K562 (cell line): ENCODE results near the gene AGR3. TPM values are rescaled to one million over a fixed set of nuclear protein-coding genes. Genes with fewer than 3 reads are reported as not detected.

Experiments
- ATAC-seq: fragments of 200-7000 bp; cut with Tn5 transposase; 3 replicates; pipeline ENCODE4 v1.9.1; 2020; ENCODE audit warnings: moderate library complexity
- BruUV-seq: library from RNA; stranded (reverse); fragments of 400-500 nt; replicated peaks from 2 replicates; lab custom pipeline; 2021; lab: Mats Ljungman, UMichigan
- CTCF ChIA-PET: fragments of 300-600 bp; formaldehyde crosslinking; extraction: SDS; loops from one replicate; lab custom pipeline; 2021; ENCODE audit warnings: low intra/inter-chr PET ratio; lab: Yijun Ruan, JAX
- POLR2A ChIA-PET: fragments of 300-600, 350-650 bp; sonication (Branson Sonifier 250); formaldehyde crosslinking; extraction: SDS; loops from one replicate; lab custom pipeline; 2021; ENCODE audit warnings: antibody characterized with exemption, inconsistent platforms; lab: Yijun Ruan, JAX
- DNase-seq, 4 experiments: peaks; one replicate each; pipeline versions ENCODE4 v3.0.0 to v3.0.0-alpha.2; 2011 to 2018; ENCODE audit warnings: low spot score in 3 of 4, mixed read lengths in 3 of 4; ENCODE audit errors: extremely low read depth in 1 of 4
- FAIRE-seq: peaks from 2 replicates; lab custom pipeline; 2011; peaks lifted over from hg19 to GRCh38; lab: Jason Lieb, UNC
- H2AFZ ChIP-seq: 2 replicates; pipeline ENCODE4 v1.6.0; 2011; ENCODE audit warnings: low read depth, low read length, control low read depth, inconsistent platforms
- H3K27ac ChIP-seq: fragments of 200-600 bp; 3 replicates; pipeline ENCODE4 v1.8.0; 2011; ENCODE audit warnings: low read depth, mild to moderate bottlenecking, control low read depth, inconsistent platforms, low read length, moderate library complexity, mixed read lengths; ENCODE audit errors: extremely low read depth
- H3K27me3 ChIP-seq, 2 experiments: fragments of 300-600 bp in 1 of 2; 2 replicates in 1 of 2; 3 replicates in 1 of 2; pipeline versions ENCODE4 v1.6.0 to v1.8.0; 2011; ENCODE audit warnings: inconsistent platforms in 2 of 2, low read length in 2 of 2, mild to moderate bottlenecking in 1 of 2, mixed read lengths in 1 of 2, moderate library complexity in 1 of 2; ENCODE audit not compliant: control insufficient read depth in 2 of 2, insufficient read depth in 2 of 2
- H3K36me3 ChIP-seq: fragments of 300-600 bp; 3 replicates; pipeline ENCODE4 v1.8.0; 2011; ENCODE audit warnings: mild to moderate bottlenecking, low read length, inconsistent platforms; ENCODE audit not compliant: control insufficient read depth, insufficient read depth
- H3K4me1 ChIP-seq, 2 experiments: fragments of 200-600 bp in 1 of 2; replicated peaks in 1 of 2; 2 replicates in 1 of 2; 3 replicates in 1 of 2; pipeline versions ENCODE4 v1.5.1 to v1.8.0; 2011; ENCODE audit warnings: inconsistent platforms in 2 of 2, low read length in 2 of 2, mild to moderate bottlenecking in 1 of 2, mixed read lengths in 1 of 2, moderate library complexity in 1 of 2; ENCODE audit not compliant: control insufficient read depth in 2 of 2, insufficient read depth in 2 of 2
- H3K4me2 ChIP-seq: 2 replicates; pipeline ENCODE4 v1.6.1; 2011; ENCODE audit warnings: low read length, control low read depth, inconsistent platforms, mixed read lengths; ENCODE audit not compliant: insufficient read depth
- H3K4me3 ChIP-seq: fragments of 200-600 bp; sonication (generic), shearing (Covaris generic); 2 replicates; pipeline ENCODE4 v1.5.1; 2016; ENCODE audit warnings: control low read depth, inconsistent platforms
- H3K79me2 ChIP-seq: fragments of 200-600 bp; 3 replicates; pipeline ENCODE4 v1.8.0; 2011; ENCODE audit warnings: low read length, inconsistent platforms; ENCODE audit not compliant: control insufficient read depth, insufficient read depth
- H3K9ac ChIP-seq, 2 experiments: 2 replicates each; pipeline versions ENCODE4 v1.6.0 to v1.6.1; 2011; ENCODE audit warnings: low read depth in 2 of 2, low read length in 2 of 2, control low read depth in 1 of 2, inconsistent platforms in 1 of 2, mild to moderate bottlenecking in 1 of 2, mixed read lengths in 1 of 2; ENCODE audit not compliant: insufficient read depth in 1 of 2
- H3K9me1 ChIP-seq: one replicate; pipeline ENCODE4 v1.6.0; 2011; ENCODE audit warnings: inconsistent platforms, mild to moderate bottlenecking, low read length, moderate library complexity; ENCODE audit not compliant: control insufficient read depth, insufficient read depth
- H3K9me3 ChIP-seq: replicated peaks from 2 replicates; pipeline ENCODE4 v1.5.1; 2011; ENCODE audit warnings: low read depth, low read length, inconsistent platforms; ENCODE audit not compliant: control insufficient read depth, insufficient read depth
- H4K20me1 ChIP-seq: replicated peaks from 2 replicates; pipeline ENCODE4 v1.6.1; 2011; ENCODE audit warnings: low read length, inconsistent platforms, mixed read lengths; ENCODE audit not compliant: control insufficient read depth, insufficient read depth
- ERF ChIP-seq: fragments of 450-650 bp; formaldehyde crosslinking; IDR thresholded peaks from 2 replicates; pipeline ENCODE4 v1.4.0; 2020; ENCODE audit warnings: mild to moderate bottlenecking, mixed read lengths
- GABPB2 ChIP-seq: fragments of 250-450 bp; sonication (Bioruptor Pico); conservative IDR thresholded peaks from 2 replicates; pipeline ENCODE4 v1.5.1; 2021; ENCODE audit warnings: mild to moderate bottlenecking
- GTF3C2 ChIP-seq: IDR thresholded peaks from 3 replicates; pipeline ENCODE4 v1.6.1; 2011; ENCODE audit warnings: borderline replicate concordance, mild to moderate bottlenecking, moderate library complexity; ENCODE audit not compliant: insufficient read length; ENCODE audit errors: extremely low read depth
- MYNN ChIP-seq, 2 experiments: sonication (generic); formaldehyde crosslinking in 1 of 2; IDR thresholded peaks; 2 replicates each; pipeline versions ENCODE4 v1.5.0 to v1.6.1; 2016 to 2020; ENCODE audit warnings: antibody characterized with exemption in 1 of 2, missing genetic modification reagents in 1 of 2
- NFXL1 ChIP-seq: fragments of 450-650 bp; formaldehyde crosslinking; IDR thresholded peaks from 2 replicates; pipeline ENCODE4 v1.4.0; 2021; ENCODE audit warnings: mild to moderate bottlenecking
- PHB2 ChIP-seq: fragments of 450-650 bp; IDR thresholded peaks from 2 replicates; pipeline ENCODE4 v1.6.1; 2017; ENCODE audit warnings: low read depth
- STAT5A ChIP-seq: IDR thresholded peaks from 2 replicates; pipeline ENCODE4 v1.6.1; 2012; ENCODE audit warnings: low read length, inconsistent platforms, borderline replicate concordance
- ZNF347 ChIP-seq: fragments of 450-650 bp; formaldehyde crosslinking; IDR thresholded peaks from 2 replicates; pipeline ENCODE4 v1.4.0; 2020; ENCODE audit warnings: low read depth, mild to moderate bottlenecking, moderate library complexity
- WGBS: fragments of 100-300 bp; shearing (Covaris generic); methylation state at CpG from one replicate; pipeline ENCODE4 v1.1.6; 2016; ENCODE audit warnings: low coverage, mixed read lengths; ENCODE audit not compliant: insufficient coverage; ENCODE audit errors: missing lambda C conversion rate; 5-methylcytosine and 5-hydroxymethylcytosine counted together
- in situ Hi-C: fragments of 300-500 bp; cut with MboI; formaldehyde crosslinking; loops from 4 replicates; pipeline ENCODE4 v1.15.0; 2018; ENCODE audit warnings: inconsistent platforms, mixed read lengths
- intact Hi-C: fragments of 100-400 bp; cut with micrococcal nuclease; formaldehyde crosslinking; loops from 2 replicates; pipeline ENCODE4 v1.14.2; 2022
- polyA plus RNA-seq, 8 experiments: library from polyadenylated mRNA; depleted of rRNA in 4 of 8; stranded (reverse) in 5 of 8; unstranded in 3 of 8; fragments of >200 nt; fragmentation: Nextera tagmentation in 2 of 8; fragmentation: Illumina TruSeq in 1 of 8; extraction: Ambion mirVana in 2 of 8; extraction: Trizol in 1 of 8; gene quantifications; 2 replicates each; pipeline versions ENCODE4 v1.2.1 to v1.2.3, GENCODE V29; 2011 to 2014; ENCODE audit warnings: inconsistent platforms in 1 of 8, missing spikeins in 1 of 8
- total RNA-seq, 7 experiments: library from RNA; depleted of rRNA in 6 of 7; stranded (reverse); fragments of >200 nt in 6 of 7; fragmentation: Illumina TruSeq in 2 of 7; extraction: Trizol in 2 of 7; gene quantifications; 2 replicates each; pipeline versions ENCODE4 v1.2.1 to v1.2.3, GENCODE V29; 2011 to 2021; ENCODE audit warnings: low replicate concordance in 1 of 7
- TF ChIP-seq, protein P1 (sequence below): fragments of 250-450 bp; sonication (Bioruptor Pico); IDR thresholded peaks from 2 replicates; pipeline ENCODE4 v1.5.0; 2022; ENCODE audit warnings: mild to moderate bottlenecking
- TF ChIP-seq, protein P2 (sequence below): fragments of 450-650 bp; formaldehyde crosslinking; IDR thresholded peaks from 2 replicates; pipeline ENCODE4 v1.4.0; 2022; ENCODE audit warnings: missing genetic modification characterization
- TF ChIP-seq, protein P3 (sequence below): fragments of 450-650 bp; IDR thresholded peaks from 2 replicates; pipeline ENCODE4 v1.6.1; 2016; ENCODE audit warnings: missing biosample characterization, missing genetic modification characterization

The AGR3 gene
- total and polyA plus RNA-seq, 9 of the 15 experiments (the other 6 are each of a cell fraction or from before 2014, with no cell fraction given): not detected

DNA sequence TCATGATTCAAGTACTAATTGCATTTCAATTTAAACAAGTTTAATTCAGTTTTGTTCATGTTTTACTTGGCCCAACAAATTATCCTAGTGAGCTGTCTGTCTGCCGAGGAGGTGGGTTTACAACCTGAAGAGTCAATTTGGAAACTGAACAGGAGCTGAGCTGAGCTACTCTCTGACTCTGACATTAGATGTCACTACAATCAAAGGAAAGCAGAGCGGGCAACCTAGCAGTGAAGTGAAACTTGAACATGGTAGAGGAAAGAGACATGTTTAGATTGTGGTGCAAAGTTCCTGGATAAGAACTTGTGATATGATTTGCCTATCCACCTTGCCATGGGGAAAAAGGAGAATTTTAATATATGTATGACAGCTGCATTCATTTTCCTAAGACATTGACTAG is 9.6 kb upstream of the AGR3 start (continued):
- TF ChIP-seq, protein P1, sequence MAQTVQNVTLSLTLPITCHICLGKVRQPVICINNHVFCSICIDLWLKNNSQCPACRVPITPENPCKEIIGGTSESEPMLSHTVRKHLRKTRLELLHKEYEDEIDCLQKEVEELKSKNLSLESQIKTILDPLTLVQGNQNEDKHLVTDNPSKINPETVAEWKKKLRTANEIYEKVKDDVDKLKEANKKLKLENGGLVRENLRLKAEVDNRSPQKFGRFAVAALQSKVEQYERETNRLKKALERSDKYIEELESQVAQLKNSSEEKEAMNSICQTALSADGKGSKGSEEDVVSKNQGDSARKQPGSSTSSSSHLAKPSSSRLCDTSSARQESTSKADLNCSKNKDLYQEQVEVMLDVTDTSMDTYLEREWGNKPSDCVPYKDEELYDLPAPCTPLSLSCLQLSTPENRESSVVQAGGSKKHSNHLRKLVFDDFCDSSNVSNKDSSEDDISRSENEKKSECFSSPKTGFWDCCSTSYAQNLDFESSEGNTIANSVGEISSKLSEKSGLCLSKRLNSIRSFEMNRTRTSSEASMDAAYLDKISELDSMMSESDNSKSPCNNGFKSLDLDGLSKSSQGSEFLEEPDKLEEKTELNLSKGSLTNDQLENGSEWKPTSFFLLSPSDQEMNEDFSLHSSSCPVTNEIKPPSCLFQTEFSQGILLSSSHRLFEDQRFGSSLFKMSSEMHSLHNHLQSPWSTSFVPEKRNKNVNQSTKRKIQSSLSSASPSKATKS: no peak

DNA sequence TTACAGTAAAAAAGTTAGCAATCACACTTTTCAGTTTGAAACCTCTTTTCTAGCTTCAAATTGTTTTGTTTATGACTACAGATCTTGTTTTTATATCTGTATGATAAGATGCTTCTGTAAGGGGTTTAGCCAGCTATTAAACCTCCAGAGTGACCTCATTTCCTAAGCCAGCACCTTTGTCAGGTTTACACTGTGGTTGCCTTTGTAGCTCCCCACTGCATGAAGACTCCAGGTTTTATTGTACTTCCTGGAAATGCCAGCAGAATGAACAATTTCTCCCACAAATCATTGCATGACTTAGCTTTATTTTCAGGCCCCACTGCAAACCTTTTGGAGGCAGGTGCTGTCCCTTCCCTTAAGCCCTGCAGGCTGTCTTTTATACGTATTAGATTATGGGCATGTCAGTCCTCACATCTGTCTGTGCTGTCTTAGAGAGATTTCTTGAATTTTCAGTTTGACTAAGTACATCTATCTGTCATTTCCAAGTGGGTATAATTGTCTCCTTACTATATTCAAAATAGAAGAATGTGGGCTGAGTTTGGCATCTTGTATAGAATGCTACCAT is 8.2 kb upstream of the AGR3 start:
- Histone ChIP-seq H2AFZ (no peak overlapping the region), H3K4me3 (no peak overlapping the region), H3K27me3 (no peaks in the 10 kb centered on the region), H3K9me1 (no peaks in the 10 kb centered on the region), H3K36me3 (no peaks in the 10 kb centered on the region), H3K9me3 (no peaks in the 10 kb centered on the region), H3K4me1 (no peaks in the 10 kb centered on the region), H4K20me1 (no peaks in the 10 kb centered on the region), H3K9ac (no peak overlapping the region), H3K79me2 (no peaks in the 10 kb centered on the region), H3K27ac (no peak overlapping the region), H3K4me2 (no peak overlapping the region)
- no peak for TF ChIP-seq GABPB2
- TF ChIP-seq GTF3C2: no peak
- TF ChIP-seq ZNF347 (CRISPR knock-in tag): no peak
- no peak for TF ChIP-seq NFXL1 (CRISPR knock-in tag)
- no peak for TF ChIP-seq STAT5A
- TF ChIP-seq, protein P2, sequence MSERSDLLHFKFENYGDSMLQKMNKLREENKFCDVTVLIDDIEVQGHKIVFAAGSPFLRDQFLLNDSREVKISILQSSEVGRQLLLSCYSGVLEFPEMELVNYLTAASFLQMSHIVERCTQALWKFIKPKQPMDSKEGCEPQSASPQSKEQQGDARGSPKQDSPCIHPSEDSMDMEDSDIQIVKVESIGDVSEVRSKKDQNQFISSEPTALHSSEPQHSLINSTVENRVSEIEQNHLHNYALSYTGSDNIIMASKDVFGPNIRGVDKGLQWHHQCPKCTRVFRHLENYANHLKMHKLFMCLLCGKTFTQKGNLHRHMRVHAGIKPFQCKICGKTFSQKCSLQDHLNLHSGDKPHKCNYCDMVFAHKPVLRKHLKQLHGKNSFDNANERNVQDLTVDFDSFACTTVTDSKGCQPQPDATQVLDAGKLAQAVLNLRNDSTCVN (CRISPR knock-in tag): no peak
- TF ChIP-seq ERF (CRISPR knock-in tag): no peak
- no peak for TF ChIP-seq MYNN (IDR thresholded peaks at IDR 0.05)
- no peak for TF ChIP-seq MYNN (CRISPR knock-in tag; IDR thresholded peaks at IDR 0.05)
- TF ChIP-seq PHB2: no peak
- TF ChIP-seq, protein P3, sequence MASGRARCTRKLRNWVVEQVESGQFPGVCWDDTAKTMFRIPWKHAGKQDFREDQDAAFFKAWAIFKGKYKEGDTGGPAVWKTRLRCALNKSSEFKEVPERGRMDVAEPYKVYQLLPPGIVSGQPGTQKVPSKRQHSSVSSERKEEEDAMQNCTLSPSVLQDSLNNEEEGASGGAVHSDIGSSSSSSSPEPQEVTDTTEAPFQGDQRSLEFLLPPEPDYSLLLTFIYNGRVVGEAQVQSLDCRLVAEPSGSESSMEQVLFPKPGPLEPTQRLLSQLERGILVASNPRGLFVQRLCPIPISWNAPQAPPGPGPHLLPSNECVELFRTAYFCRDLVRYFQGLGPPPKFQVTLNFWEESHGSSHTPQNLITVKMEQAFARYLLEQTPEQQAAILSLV (tag): no peak
- WGBS: 12% methylated on average over 1 of the region's 1 CpG
- FAIRE-seq (no peak), ATAC-seq (no peak), DNase-seq (no peak)
- in situ Hi-C loops: no loop called here
- intact Hi-C loops: no loop called here
- POLR2A ChIA-PET: interaction anchor here (0.5 kb wide), 1 partner anchor 37 kb away, joined by 3 read pairs; no protein-coding TSS in a partner anchor
- BruUV-seq: no TSS peak
- CTCF ChIA-PET: no interaction called here
